Skeletal muscle satellite cell (primary cell): Measurements from ENCODE around the gene TAF8.

Experiments
- H3K27me3 ChIP-seq: 2 replicates; pipeline ENCODE4 v1.7.0; 2013; ENCODE audit warnings: low read length; ENCODE audit not compliant: control insufficient read depth, insufficient read depth
- H3K36me3 ChIP-seq: 2 replicates; pipeline ENCODE4 v1.7.0; 2013; ENCODE audit warnings: mild to moderate bottlenecking, control low read depth, low read length; ENCODE audit not compliant: insufficient read depth
- H3K4me1 ChIP-seq: 2 replicates; pipeline ENCODE4 v1.7.0; 2013; ENCODE audit warnings: low read length; ENCODE audit not compliant: control insufficient read depth, insufficient read depth
- H3K4me2 ChIP-seq: 2 replicates; pipeline ENCODE4 v1.7.0; 2013; ENCODE audit warnings: mild to moderate bottlenecking, low read length
- H3K4me3 ChIP-seq: 2 replicates; pipeline ENCODE4 v1.7.0; 2013; ENCODE audit warnings: low read length
- H3K9ac ChIP-seq: 2 replicates; pipeline ENCODE4 v1.7.0; 2013; ENCODE audit warnings: mild to moderate bottlenecking, low read depth, low read length, moderate library complexity
- H3K9me3 ChIP-seq: replicated peaks from 2 replicates; pipeline ENCODE4 v1.7.0; 2013; ENCODE audit warnings: mild to moderate bottlenecking, control low read depth, low read length

The TAF8 gene

DNA sequence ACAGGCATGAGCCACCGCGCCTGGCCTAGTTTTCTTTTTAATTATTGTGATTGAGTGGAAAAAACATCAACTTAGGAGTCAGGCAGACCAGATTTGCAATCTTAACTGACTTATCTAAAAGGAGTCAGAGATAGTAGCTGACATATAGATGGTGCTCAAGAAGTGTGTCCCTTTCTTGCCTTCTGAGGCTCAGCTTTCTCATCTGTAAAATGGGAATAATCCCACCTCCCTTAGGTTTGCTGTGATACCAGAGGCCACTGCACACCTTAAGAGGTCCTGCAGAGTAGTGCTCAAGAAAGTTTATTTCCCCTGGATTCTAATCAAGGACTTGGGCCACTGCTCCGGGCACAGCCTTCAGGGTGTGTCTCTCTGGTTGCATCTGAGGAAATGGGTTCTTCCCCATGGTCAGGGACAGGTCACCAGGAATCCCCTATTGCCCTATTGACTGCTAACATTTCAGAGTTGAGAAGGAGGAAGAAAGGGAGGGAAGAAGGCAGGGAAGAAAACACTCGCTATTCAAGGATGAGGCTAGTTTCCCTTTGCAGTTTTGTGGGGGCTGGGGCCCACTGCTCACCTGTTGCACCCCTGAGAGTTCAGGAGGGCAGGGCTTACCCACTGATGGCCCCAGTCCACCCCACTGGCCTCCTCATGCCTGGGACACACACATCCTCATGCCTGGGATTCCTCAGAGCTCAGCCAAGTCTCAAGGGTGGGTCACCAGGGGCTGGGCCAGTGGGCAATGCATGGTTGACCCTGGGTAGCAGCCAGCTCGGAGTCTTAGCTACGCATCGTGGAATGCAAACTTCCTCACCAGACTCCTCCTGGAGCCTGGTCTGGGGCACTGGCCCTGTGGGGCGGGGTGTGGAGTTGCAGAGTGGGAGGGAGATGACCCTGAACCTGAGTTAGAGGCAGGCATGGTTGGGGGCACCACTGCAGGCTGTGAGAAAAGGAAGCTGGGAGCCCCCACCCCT lies 70.9 kb downstream of the TAF8 start:
- peaks cover 8% of the 10 kb centered on the region for H3K36me3 ChIP-seq
- H3K4me3 ChIP-seq: no peak overlapping the region
- peaks cover 34% of the 10 kb centered on the region for H3K4me1 ChIP-seq
- no peak overlapping the region for H3K4me2 ChIP-seq
- H3K9ac ChIP-seq: no peak overlapping the region
- no peaks in the 10 kb centered on the region for H3K27me3 ChIP-seq
- no peaks in the 10 kb centered on the region for H3K9me3 ChIP-seq

DNA sequence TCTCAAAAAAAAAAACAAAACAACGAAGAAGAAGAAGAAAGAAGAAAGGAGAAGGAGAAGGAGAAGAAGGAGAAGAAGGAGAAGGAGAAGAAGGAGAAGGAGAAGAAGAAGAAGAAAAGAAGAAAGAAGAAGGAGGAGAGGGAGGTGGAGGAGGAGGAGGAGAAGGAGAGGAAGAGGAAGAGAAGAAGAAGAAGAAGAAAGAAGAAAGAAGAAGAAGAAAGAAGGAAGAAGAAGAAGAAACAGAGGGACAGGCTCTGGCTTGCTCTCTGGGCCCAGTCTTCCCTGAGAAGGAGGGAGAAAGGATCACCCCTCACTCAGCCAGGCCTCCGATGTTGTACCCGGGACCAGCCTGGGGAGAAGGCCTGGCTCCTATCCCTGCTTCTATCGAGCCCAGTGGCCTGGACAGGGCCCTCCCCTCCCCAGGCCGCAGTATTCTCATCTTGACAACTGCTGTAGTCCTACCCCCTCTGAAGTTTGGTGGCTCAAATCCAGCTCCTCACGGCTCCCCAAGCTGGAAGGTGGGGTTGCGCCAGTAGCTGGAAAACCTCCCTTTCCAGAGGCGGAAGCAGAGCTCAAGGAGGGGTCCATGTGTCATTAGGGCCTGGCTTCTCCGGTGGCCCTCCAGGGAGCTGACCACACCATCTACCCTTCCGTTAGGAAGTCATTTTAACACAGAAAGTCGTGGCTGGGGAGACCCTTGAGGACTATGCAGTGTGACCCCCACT lies 73.2 kb downstream of the TAF8 start:
- peaks cover 8% of the 10 kb centered on the region for H3K36me3 ChIP-seq

DNA sequence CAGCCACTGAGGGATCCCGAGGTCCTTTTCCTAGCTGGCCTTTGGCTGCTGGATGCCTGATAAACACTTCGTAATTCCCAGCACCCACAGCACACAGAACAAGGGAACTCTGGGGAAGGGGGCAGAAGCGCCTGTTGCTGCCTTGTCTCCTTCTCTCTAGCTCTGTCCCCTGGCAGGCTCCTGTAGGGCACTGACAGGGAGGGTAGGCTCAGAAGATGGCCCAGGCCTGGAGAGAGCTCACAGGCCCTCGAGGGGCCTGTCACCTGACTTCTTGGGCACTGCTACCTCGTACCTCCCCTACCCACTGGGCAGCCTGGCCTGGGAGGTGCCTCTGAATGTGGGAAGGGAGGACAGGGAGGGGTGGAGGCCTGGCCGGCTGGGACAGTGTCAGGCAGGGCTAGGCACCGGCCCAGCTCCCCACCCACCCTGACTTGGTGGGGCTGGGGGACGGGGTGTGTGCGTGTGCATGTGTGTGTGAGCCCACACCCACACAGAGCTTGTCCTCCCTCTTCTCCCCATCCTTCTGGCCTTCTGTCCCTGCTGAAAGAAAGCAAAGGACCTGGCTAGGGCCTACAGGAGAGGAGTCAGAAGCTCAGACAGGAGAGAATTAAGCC lies 74.0 kb downstream of the TAF8 start:
- H3K4me1 ChIP-seq: peaks cover 22% of the 10 kb centered on the region
- H3K4me2 ChIP-seq: no peak overlapping the region
- peaks cover 8% of the 10 kb centered on the region for H3K36me3 ChIP-seq
- H3K27me3 ChIP-seq: no peaks in the 10 kb centered on the region
- no peak overlapping the region for H3K9ac ChIP-seq
- no peaks in the 10 kb centered on the region for H3K9me3 ChIP-seq
- no peak overlapping the region for H3K4me3 ChIP-seq

More for the DNA sequence above, 73.2 kb downstream of the TAF8 start:
- no peak overlapping the region for H3K4me3 ChIP-seq
- no peak overlapping the region for H3K9ac ChIP-seq
- no peaks in the 10 kb centered on the region for H3K27me3 ChIP-seq
- H3K4me1 ChIP-seq: peaks cover 27% of the 10 kb centered on the region
- no peaks in the 10 kb centered on the region for H3K9me3 ChIP-seq
- H3K4me2 ChIP-seq: no peak overlapping the region

DNA sequence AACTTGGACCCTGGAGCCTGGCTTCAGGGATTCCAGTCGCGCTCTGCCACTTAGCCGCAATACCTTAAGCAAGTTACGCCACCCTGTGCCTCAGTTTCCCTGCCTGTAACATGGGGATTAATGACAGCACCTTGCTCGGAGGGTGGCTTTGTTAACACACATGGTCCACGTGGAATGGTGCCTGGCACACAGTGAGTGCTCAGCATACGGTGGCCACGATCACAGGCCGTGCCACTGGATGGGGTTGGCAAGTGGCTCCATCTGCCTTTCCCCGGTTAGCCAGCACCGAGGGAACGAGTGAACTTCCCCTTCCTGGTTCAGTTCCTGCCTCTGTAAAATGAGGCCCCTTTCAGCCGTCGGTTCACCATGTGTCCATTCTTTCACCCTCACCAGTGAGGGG lies 74.9 kb downstream of the TAF8 start:
- peaks cover 22% of the 10 kb centered on the region for H3K4me1 ChIP-seq
- H3K9me3 ChIP-seq: no peaks in the 10 kb centered on the region
- H3K36me3 ChIP-seq: peaks cover 8% of the 10 kb centered on the region
- no peak overlapping the region for H3K9ac ChIP-seq
- H3K4me3 ChIP-seq: no peak overlapping the region
- no peak overlapping the region for H3K4me2 ChIP-seq
- H3K27me3 ChIP-seq: no peaks in the 10 kb centered on the region

DNA sequence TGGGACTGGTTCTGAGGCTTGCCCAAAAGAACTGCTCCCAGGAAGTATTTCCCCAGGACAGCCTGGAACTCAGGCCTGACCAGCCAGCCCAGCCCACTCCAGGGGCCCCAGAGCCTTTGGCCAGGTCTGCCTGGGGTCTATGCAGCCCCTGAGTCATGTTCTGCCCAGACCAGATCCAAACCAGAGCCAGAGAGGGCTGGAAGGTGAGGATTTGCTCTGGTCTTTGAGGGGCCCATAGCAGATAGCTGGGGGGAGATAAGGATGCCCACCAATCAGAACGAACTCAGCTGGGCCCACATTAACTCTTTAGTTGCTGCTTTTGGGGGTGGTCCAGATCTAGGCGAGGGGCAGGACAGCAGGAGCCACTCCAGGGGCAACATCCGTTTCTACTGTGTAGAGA lies 75.3 kb downstream of the TAF8 start:
- H3K27me3 ChIP-seq: no peaks in the 10 kb centered on the region
- H3K9me3 ChIP-seq: no peaks in the 10 kb centered on the region
- H3K9ac ChIP-seq: no peak overlapping the region
- no peak overlapping the region for H3K4me2 ChIP-seq
- peaks cover 22% of the 10 kb centered on the region for H3K4me1 ChIP-seq
- no peak overlapping the region for H3K4me3 ChIP-seq
- peaks cover 8% of the 10 kb centered on the region for H3K36me3 ChIP-seq

DNA sequence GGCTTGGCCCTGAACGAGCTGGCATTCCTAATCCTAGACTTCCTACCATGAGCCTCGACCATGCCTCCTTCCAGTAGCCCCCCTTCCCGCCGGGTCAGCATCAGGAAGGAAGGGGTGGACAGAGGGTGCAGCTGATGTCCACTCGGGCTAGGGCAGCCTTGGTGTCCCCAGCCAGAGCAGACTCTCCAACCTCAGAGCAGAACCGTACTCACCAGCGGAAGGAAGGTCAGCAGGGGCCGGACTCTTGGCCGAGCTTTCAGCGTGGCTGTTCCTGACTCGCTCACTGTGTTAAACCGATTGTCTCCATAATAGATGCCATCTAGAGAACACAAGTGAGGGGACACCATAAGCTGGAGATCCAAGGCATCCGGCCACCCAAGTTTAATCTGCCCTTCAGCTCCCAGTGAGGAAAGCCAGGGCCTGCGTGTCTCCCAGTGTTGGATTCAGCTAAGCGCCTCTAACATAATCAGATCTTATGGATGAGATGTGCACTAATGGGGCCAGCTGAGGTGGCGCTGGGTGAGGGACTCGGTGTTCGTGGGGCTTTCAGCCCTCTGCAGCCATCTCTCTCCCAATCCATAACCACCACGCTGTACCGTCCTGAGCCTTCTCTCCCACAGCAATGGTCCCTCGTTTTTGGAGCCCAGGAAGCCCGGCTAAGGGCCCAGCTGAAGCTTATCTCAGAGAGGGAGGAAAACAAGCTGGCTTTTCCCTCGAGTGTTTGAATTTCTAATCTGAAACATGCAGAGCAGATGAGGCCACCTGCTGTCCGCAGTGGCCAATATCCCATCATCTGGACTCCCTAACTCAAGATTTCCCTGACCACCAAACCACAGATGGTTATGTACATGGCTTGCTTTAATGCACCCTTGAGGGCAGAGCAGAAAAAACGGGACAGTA lies 78.4 kb downstream of the TAF8 start:
- peaks cover 8% of the 10 kb centered on the region for H3K36me3 ChIP-seq
- H3K27me3 ChIP-seq: no peaks in the 10 kb centered on the region

DNA sequence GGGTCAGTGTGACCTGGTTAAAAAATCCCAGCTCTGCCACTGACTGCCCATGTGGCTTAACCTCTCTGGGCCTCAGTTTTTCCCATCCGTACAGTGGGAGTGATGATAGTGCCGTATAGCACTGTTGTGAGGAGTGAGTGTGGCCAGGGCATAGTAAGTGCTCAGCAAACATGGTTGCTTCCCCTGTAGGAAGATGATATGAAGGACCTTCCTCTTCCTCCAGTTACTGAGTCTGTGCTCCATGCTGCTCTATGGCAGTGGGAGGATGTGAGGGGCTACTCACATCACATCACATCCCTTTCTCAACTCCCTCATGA lies 79.0 kb downstream of the TAF8 start:
- Histone ChIP-seq H3K4me2 (no peak overlapping the region), H3K36me3 (peaks cover 8% of the 10 kb centered on the region)

More for the DNA sequence above, 78.4 kb downstream of the TAF8 start:
- H3K4me2 ChIP-seq: no peak overlapping the region
- H3K9ac ChIP-seq: no peak overlapping the region
- peaks cover 9% of the 10 kb centered on the region for H3K4me1 ChIP-seq
- H3K9me3 ChIP-seq: no peaks in the 10 kb centered on the region
- H3K4me3 ChIP-seq: no peak overlapping the region

DNA sequence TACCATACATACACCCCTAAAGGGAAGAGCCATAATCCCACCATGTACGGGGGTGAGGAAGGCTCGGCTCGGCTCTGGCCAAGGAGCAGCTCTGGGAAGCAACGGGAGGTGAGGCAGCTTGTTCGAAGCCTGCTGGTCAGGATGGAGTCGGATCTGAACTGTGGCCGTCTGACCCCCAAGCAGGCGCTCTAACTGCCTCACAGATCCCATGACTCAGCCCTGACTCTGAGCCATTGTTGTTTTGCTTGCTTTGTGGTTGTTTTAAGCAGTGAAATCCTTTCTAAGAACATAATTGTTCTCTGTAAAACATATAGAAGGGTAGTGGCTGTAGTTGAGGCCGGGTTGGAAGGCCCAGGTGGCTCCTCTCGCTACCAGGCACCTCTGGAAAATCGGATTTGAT lies 81.2 kb downstream of the TAF8 start:
- H3K9me3 ChIP-seq: no peaks in the 10 kb centered on the region
- H3K9ac ChIP-seq: peak overlapping the region; percentile 55
- H3K36me3 ChIP-seq: no peaks in the 10 kb centered on the region
- H3K4me3 ChIP-seq: peak overlapping the region; percentile 12
- H3K4me1 ChIP-seq: peaks cover 13% of the 10 kb centered on the region
- H3K27me3 ChIP-seq: no peaks in the 10 kb centered on the region
- peak overlapping the region; percentile 54 for H3K4me2 ChIP-seq

More for the DNA sequence above, 79.0 kb downstream of the TAF8 start:
- no peaks in the 10 kb centered on the region for H3K27me3 ChIP-seq
- H3K4me1 ChIP-seq: peaks cover 9% of the 10 kb centered on the region
- no peak overlapping the region for H3K4me3 ChIP-seq
- no peak overlapping the region for H3K9ac ChIP-seq
- no peaks in the 10 kb centered on the region for H3K9me3 ChIP-seq

DNA sequence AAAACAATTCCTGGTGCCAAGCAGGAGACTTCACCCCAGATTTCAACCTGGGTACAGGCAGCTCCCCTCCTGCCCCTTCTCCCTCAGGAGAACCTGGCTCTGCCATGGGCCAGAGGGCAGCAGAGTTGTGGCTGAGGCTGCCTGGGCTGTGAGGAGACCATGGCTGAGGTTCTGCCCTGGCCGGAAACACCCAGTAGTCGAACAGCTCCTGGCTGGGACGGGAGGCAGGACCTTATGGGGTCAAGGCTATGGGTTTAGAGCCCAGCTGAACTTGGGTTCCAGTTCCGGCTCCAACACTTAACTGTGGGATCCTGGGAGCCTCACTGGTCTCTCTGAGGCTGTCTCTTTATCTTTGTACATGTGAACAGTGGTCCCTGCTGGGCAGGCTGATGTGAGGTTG lies 83.6 kb downstream of the TAF8 start:
- H3K9ac ChIP-seq: no peak overlapping the region
- no peak overlapping the region for H3K4me2 ChIP-seq
- no peak overlapping the region for H3K4me3 ChIP-seq
- peaks cover 25% of the 10 kb centered on the region for H3K4me1 ChIP-seq
- H3K36me3 ChIP-seq: no peaks in the 10 kb centered on the region
- no peaks in the 10 kb centered on the region for H3K9me3 ChIP-seq
- no peaks in the 10 kb centered on the region for H3K27me3 ChIP-seq

DNA sequence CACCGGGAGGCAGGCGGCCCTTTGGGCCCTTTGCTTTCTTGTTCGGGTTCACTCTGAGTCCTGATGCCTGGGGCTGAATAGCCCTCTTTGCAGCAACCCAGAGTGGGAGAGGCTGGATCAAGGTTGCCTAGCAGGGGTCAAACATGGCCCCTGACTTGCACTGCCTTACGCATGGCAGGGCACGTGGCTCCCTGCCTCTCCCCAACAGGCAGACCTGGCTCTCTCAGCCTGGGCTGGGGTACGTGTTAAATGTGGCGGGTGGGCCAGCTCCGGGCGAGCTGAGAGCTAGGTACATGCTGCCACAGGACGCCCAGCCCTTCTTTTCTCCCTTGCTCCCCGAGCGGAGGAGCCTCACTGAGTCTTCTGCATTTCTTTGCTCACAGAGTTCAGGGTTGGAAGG lies 84.8 kb downstream of the TAF8 start:
- Histone ChIP-seq H3K4me3 (no peak overlapping the region), H3K9ac (no peak overlapping the region), H3K4me1 (peaks cover 37% of the 10 kb centered on the region), H3K9me3 (no peaks in the 10 kb centered on the region), H3K36me3 (no peaks in the 10 kb centered on the region), H3K4me2 (no peak overlapping the region), H3K27me3 (no peaks in the 10 kb centered on the region)

DNA sequence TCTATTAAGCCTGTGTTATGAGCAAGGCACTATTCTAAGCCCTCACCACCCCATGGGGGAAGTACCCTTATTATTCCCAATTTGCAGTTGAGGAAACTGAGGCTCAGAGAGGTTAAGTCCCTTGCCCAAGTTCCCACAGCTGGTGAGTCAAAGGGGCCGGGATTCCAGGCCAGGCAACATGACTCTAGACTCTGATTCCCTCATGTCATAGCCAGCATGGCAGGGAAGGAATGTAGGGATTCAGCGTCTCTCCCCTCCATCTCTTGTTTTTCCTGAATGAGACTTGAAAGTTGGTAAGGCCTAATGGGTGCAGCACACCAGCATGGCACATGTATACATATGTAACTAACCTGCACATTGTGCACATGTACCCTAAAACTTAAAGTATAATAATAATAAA lies 85.4 kb downstream of the TAF8 start:
- Histone ChIP-seq H3K4me2 (no peak overlapping the region), H3K36me3 (no peaks in the 10 kb centered on the region), H3K27me3 (no peaks in the 10 kb centered on the region), H3K9me3 (no peaks in the 10 kb centered on the region), H3K4me3 (no peak overlapping the region), H3K4me1 (peaks cover 43% of the 10 kb centered on the region), H3K9ac (no peak overlapping the region)
